ENCODE results near the gene TMOD1.

DNA sequence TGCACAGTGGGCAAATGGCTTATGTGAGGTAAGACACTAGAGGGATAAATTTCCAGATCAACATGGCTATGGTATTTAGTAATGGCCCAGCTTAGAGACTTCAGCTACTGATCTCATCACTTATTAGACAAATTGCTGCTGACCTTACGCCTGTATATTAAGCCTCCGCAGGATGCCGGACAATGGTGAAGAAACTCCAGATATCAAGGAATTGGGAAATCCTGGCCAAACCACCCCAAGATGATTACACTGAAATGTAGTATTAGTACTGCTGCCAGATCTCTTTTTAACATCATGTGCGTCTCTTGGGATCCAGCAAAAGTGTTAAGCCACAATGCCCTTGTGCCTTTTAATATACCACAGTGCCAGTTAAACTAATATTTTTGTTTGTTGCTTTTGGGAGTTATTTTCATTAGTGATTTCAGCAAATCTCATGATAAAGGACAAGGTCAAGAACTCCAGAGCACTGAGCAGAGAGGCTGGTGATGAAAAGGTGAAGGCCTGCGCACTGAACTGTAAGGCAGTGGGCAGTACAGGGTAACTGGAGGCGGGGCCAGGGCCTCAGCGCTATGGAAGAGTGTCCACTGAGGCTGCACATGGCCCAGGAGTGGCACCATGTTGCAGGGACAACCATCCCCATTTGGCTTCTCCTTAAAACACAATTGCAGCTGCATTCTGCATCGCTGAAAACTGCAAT, 99.2 kb downstream of the TMOD1 start:
- no peak for TF ChIP-seq CTCF (IDR thresholded peaks at IDR 0.05)
- no peak for TF ChIP-seq POLR2A (IDR thresholded peaks at IDR 0.05)

Data from uterus (tissue), 2 donors.